ENCODE measurements around the gene BRI3BP.

DNA sequence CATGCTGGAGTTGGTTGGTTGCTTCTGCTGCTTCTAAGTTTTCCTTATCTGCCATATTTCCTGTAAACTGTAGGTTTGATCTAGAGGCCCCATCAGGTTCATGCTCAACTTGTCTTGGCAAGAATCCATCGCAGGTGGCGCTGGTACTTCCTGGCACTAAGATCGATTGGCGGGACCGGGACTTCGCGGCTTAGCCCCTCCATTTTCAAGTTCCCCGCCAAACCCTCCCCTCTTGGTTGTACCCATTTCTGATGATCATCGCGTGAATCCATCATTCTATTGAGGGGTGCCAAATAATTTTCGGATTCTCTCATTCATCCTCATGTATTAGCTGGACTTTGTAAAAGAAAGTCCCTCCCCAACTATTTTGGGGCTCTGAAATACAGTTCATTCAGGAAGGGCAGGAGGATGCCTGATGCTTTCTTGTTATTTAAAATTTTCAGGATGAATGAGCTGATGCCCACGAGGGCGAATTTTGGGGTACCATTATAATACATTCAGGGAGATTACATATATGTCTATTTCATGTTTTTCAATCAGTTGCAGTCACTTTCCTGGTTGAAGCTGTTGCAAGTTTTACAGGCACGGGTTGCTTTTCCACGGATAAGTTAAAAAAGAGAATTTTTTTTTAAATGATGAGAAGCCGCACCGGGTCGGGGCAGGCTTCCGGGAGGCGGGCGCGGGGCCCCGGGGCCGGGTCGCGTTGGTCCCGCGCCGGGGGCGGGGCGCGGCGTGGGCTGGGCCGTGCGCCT, 395 bp upstream of the BRI3BP start:
- TF ChIP-seq CTCF (IDR thresholded peaks at IDR 0.05; ENCODE audit: low read depth, low read length): peak; percentile 73
- peak; percentile 48; the same call in 1 of the 2 replicates for TF ChIP-seq MAX (IDR thresholded peaks at IDR 0.05; ENCODE audit: low read depth, low read length)
- no peak for TF ChIP-seq POLR2A (IDR thresholded peaks at IDR 0.05; ENCODE audit: extremely low read depth, insufficient read length)

All from NB4 (cell line).